GM21515 (cell line): ENCODE measurements around the gene OR51B4.
"Not testable (repeated sequence)": the region's sequence is repeated elsewhere in the genome, so short reads cannot be mapped to it uniquely, and the experiment has no call there.

Experiments
- ATAC-seq: cut with Tn5 transposase; IDR thresholded peaks from one replicate; pipeline ENCODE4 v1.9.1; 2021; ENCODE audit not compliant: unreplicated experiment

The OR51B4 gene

GRCh38 chr11:5301846-5302245, at the start of gene OR51B4:
Gene OR51B4 (minus strand): TSS chr11:5301946. CDS start chr11:5301946, 0 bp downstream.
- no peak for ATAC-seq

GRCh38 chr11:5351208-5351607, 49.5 kb upstream of the OR51B4 start, which contains the start of gene OR51B6:
Gene OR51B6 (plus strand): TSS chr11:5351508. CDS start chr11:5351508, 0 bp downstream.
- no peak for ATAC-seq

- ATAC-seq = no peak
Measured at GRCh38 chr11:5349550-5349949, 47.8 kb upstream of the OR51B4 start.

DNA sequence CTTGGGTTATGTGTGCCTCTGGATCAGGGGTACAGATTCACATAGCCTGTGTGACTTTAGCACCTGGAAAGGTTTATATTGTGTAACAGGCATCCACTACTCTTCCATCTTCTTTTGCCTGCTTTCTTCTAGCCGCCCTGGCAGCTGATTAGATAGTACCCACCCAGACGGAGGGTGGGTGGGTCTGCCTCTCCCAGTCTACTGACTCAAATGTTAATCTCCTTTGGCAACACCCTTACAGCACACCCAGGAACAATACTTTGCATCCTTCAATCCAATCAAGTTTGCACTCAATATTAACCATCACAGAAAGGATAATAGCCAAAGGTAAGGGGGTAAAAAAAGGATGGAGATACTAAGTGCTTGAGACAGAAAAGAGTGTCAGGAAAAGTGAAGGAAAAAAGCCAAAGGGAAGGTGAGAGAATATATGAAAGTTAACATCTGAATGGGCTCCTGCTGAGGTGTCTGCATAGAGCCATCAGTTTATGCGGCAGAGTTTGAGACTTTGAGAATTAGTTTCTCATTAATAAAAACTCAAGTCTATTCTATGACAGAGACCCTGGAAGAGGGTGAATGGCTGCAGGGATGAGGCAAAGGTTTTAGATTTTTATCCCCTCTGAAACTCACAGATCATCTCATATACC, 46.9 kb upstream of the OR51B4 start:
- no peak for ATAC-seq

GRCh38 chr11:5345831-5346230, 44.1 kb upstream of the OR51B4 start:
- no peak for ATAC-seq

- no peak for ATAC-seq
Measured at GRCh38 chr11:5343474-5344335, 42.0 kb upstream of the OR51B4 start, which contains the start of gene OR51B5. Gene OR51B5 (minus strand): TSS chr11:5343524. CDS start chr11:5343524, 0 bp downstream.

DNA sequence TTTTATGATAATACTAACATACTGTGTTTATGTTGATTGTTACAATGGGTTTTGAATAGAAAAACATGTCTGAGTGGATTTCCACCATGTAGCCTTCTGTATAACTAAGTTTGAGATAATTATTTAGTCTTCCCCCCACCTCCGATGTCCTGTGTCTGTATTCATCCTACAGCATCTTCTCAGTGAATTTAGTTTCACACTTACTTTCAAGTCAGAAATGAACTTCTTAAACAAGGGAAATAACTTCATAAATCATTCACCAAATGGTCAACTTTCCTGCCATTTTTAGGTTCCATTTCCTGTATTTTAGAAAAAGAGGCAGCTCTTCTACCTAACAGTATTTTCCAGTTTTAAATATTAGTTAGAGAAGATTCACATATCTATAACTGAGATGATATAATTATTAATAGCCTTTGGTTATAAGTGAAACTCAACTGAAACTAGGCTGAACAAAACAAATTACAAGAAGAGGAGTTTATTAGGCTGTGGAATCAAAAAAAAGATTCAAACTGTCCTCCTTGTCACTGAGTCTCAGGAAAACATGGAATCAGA, 38.1 kb upstream of the OR51B4 start:
- ATAC-seq = peak; percentile 71

DNA sequence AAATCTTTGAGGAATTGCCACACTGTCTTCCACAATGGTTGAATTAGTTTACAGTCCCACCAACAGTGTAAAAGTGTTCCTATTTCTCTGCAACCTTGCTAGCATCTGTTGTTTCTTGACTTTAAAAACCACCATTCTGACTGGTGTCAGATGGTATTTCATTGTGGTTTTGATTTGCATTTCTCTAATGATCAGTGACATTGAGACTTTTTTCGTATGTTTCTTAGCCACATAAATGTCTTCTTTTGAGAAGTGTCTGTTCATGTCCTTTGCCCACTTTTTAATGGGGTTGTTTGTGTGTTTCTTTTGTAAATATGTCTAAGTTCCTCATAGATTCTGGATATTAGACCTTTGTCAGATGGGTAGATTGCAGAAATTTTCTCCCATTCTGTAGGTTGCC, 35.5 kb upstream of the OR51B4 start:
- not testable (repeated sequence) for ATAC-seq

GRCh38 chr11:5336331-5336730, 34.6 kb upstream of the OR51B4 start:
- ATAC-seq = no peak

GRCh38 chr11:5335170-5335569, 33.4 kb upstream of the OR51B4 start:
- no peak for ATAC-seq

- no peak for ATAC-seq
Measured at GRCh38 chr11:5324197-5324596, 22.5 kb upstream of the OR51B4 start, which contains the start of gene OR51B2. Gene OR51B2 (minus strand): TSS chr11:5324297. CDS start chr11:5324297, 0 bp downstream.

DNA sequence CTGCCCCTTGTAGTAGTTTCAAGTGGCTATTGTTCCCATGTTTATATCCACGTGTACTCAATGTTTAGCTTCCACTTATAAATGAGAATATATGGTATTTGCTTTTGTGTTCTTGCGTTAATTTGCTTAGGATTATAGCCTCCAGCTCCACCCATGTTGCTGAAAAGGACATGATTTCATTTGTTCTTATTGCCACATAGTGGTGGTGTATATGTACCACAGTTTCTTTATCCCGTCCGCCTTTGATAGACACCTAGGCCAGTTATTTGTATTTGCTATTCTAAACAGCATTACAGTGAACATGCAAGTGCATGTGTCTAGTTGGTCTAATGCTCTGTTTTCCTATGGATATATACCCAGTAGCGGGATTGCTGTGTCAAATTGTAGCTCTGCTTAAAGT, 15.5 kb upstream of the OR51B4 start:
- no peak for ATAC-seq

- not testable (repeated sequence) for ATAC-seq
Measured at GRCh38 chr11:5313326-5314023, 11.7 kb upstream of the OR51B4 start.

DNA sequence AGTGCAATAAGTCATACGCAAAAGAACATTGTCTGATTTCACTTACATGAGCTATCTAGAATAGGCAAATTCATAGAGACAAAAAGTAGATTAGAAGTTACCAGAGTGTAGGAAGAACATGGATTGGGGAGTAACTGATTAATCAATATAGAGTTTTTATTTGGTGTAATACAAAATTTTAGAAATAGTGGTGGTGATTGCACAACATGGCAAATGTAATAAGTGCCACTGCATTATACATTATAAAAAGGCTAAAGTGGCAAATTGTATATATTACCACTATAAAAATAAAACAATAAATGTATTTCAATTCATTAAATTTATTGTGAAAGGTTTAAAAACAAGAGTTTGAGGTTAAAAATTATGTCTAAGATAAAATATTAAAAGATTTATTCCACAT, 8.7 kb upstream of the OR51B4 start:
- ATAC-seq = no peak

GRCh38 chr11:5307256-5308019, 5.7 kb upstream of the OR51B4 start:
- no peak for ATAC-seq

GRCh38 chr11:5304046-5304445, 2.3 kb upstream of the OR51B4 start:
- no peak for ATAC-seq

GRCh38 chr11:5303626-5304025, 1.9 kb upstream of the OR51B4 start:
- ATAC-seq = no peak

GRCh38 chr11:5300251-5300650, 1.5 kb downstream of the OR51B4 start:
- no peak for ATAC-seq

- no peak for ATAC-seq
Measured at GRCh38 chr11:5298451-5298850, 3.3 kb downstream of the OR51B4 start.

DNA sequence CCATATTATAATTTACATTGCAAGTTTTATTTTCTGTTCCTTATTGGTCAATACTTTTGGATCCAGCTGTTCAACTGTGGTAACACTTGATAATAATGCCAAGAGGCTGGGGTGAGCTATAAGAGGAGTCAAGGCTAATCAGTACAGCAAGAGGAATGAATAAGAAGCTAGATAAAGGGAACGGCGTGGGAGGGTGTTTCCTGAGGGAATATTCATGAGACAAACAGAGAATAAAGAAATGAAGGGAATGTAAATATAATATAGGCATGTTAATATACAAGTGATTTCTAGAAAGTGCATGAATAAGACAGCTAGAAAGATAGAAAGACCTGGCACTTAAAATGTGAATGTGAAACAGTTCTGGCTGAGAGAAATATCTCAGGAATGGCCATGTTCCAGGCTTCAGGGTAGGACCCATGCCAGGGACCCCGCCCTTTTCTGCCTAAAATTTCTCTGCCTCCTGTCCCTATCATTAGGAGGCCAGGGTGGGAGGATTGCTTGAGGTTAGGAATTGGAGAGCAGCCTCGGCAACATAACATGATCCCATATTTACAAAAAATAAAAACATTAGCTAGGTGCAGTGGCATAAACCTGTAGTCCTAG, 3.9 kb downstream of the OR51B4 start:
- ATAC-seq = no peak
